Left colon (tissue), 2 donors: ENCODE measurements around the gene CCDC136. TPM values are rescaled to one million over a fixed set of nuclear protein-coding genes. Genes with fewer than 3 reads are reported as not detected.

Experiments used
- ATAC-seq: fragments of 200-7000 bp; cut with Tn5 transposase; one replicate; pipeline ENCODE4 v1.9.1; 2020; ENCODE audit warnings: mild to moderate bottlenecking, moderate library complexity
- DNase-seq, 2 donors: peaks; one replicate each; pipeline ENCODE4 v3.0.0-alpha.2; 2020
- intact Hi-C, 2 donors: fragments of 100-400 bp; cut with DNase I in 1 of 2; cut with micrococcal nuclease in 1 of 2; formaldehyde crosslinking; loops; one replicate each; pipeline versions ENCODE4 v1.11.2 to v1.14.0; 2022; cut with DNase I, micrococcal nuclease
- long read RNA-seq: library from polyadenylated mRNA; unstranded; transcript quantifications from one replicate; pipeline ENCODE4 v2.0.0, GENCODE V29; 2021
- total RNA-seq, 2 donors: library from RNA; stranded (reverse); fragmentation: NEBNext Ultra II Directional; extraction: Animal tissue kit (Norgen Biotek cat#: 25700); gene quantifications; one replicate each; pipeline ENCODE4 v1.2.1, GENCODE V29; 2021
- donor health status: DM: no; HTN: no; CAD: no.
- donor health status: DM: yes; HTN: yes; CAD: no.

CCDC136 gene
- 1 to 10 TPM; 1.5 to 5.6 TPM for total RNA-seq
- long read RNA-seq = 0 reads

DNA sequence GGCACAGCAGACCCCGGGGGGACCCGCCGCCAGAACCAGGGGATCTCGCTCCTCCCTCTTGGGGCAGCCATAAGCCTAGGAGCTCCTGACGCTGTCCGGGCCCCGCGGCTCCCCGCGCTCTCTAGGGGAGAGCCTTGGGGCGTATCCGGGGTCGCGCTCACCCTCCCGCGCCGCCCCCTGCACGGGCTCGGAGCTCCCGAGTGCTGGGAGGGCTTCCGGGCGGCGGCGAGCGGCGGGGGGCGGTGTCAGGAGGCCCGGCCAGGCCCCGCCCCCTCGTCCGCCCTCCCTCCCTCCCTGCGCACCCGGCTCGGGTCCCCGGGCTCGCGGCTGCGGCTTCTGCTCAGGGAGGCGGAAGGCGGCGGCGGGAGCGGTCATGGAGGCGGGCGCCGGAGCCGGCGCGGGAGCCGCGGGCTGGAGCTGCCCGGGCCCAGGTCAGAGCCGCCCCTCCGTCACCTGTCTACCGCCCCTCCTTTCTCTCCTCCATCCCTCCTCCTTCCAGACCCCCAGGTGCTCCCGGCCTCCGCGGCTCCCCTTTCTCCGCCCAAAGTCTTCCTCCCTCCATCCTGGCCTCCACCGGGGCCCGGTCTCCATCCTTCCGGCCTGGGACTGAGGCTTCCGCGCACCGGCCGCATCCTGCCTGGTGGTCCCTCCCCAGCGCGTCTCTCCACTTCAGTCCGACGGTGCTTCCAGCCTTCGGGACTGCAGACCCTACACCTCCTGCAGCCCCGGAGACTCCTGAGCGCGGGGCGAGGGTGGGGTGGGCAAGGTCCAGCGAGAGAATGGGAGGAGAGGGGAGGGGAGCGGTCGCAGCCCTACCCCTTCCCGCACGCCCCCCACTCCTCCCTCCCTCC lies at the start of gene CCDC136:
TSS of gene CCDC136 (plus strand) at position 848 of the 851 bp plus-strand sequence. CDS start 444 bp downstream, outside the sequence.
- ATAC-seq (peak; percentile 93), DNase-seq (peak; percentile 69 to 83)
- intact Hi-C loops = loop anchor here in 1 of 2 donors (5.0 kb wide), 1 partner anchor 51 kb away; no protein-coding TSS in a partner anchor

DNA sequence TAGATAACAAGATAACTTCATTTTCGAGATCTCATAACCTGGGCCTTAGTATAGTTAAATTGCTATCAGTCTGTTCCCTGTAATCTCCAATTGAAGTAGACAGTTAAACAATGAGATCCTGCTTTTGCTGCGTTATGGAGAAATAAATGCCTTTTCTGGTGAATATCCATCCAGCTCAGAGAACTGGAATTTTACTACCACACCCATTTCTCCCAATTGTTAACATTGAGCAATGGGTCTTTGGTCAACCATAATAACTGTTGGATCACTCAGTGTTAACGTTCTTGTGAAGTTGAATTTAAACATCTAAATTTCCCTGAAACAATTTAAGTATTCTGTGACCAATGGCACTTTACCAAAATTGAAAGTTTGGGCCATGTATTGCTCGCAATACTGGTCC lies 49.6 kb upstream of the CCDC136 start:
- intact Hi-C loops = no loop called here
- no peak for ATAC-seq
- DNase-seq = no peak

DNA sequence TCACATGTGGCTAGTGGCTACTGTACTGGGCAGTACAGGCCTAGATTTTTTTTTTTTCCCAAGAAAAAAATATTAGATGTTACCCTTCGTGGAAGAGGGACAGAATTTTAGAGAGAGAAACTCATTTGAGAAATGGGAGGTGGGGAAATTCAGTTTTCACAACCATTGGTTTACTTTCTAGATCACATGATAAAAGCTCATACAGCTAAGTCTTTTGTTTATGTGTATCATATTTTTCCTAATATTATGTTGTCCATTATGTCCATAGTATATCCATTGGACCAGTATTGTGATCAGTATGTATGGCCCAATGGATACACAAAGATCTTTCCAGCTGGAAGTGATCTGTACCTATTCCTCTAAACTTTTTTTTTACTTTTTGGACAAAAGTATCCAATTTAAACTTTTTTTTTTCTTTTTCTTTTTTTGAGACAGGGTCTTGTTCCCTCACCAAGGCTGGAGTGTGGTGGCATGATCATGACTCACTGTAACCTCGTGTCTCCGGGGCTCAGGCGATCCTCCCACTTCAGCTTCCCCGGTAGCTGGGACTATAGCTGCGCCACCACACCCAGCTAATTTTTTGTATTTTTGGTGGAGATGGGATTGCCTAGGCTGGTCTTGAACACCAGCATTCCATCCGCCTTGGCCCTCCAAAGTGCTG lies 48.5 kb upstream of the CCDC136 start:
- DNase-seq (no peak), ATAC-seq (no peak)
- intact Hi-C loops = no loop called here

DNA sequence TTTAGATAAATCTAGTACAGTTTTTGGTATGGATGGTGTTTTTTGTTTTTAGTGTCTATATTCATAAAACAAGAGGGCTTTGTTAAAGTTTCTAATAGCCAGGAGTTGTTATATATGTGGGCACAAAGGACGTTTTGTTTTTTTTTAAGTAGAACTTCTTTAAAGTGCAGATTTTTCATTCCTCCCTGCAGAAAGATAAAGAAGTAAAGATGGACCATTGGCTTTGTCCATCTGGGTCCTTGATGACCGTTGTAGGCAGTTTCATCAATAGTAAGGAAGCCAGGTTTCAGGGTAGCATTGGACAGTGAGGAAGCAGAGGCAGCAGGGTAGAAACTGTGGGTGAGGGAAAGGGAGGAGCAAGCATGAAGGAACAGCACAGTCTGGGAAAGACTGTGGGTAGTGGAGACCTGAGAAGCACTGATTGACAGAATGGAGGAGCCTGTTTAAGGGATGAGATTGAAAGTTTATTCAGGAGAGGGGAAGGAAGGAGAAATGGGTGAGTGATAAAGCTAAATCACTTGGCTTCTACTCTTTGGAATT lies 47.3 kb upstream of the CCDC136 start:
- intact Hi-C loops = no loop called here
- no peak for ATAC-seq
- DNase-seq = no peak

DNA sequence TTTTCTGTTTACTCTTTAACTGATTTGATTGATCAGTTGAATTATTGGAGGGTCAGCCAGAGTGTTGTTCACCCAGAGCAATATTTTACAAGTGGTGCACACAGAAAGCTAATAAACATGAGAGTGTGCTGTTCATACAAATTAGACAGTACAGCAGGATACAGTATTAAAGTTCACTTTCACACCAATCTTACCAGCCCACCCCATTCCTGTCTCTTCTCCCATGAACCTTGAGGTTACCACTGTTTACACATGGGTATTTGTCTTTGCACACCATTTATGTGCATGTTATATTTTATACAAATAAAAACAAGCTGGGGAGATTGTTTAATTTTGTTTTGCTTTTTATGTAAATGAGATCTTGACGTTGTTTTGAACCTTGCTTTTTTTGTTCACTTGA lies 46.1 kb upstream of the CCDC136 start:
- ATAC-seq (no peak), DNase-seq (no peak)
- intact Hi-C loops = no loop called here

DNA sequence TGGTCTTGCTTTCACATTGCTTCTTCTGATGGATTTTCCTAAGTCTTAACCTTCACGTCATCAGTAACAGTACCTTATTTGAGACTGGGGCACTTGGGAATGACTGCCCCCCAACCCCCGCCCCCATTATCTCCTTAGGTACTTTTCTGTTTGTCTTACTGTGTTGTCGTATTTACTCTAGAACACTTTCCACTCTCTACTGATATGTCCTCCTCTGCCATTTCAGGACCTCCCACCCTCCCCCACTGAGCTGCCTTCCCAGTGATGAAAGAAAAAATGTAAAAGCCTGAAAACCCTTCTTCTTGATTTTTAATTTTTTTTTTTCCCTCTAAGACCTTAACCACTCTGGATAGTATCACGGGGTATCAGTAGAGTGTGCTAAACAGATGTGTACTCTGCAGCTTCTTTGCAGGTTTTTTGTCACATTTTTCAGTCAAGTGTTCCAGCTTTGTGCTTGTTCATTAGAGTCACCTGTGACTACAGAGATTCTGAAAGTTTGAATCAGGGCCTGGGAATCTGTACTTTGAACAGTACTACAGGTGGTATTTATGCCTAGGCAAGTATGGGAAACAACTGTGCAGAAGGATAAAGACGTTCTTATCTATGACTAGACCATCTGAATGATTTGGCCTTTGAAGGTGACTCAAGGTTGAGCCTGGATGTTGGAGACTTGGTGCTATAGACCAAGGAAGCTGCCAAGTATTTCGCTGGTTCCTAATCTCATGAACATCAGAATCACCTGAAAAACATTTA lies 44.3 kb upstream of the CCDC136 start:
- ATAC-seq (no peak), DNase-seq (no peak)
- intact Hi-C loops = no loop called here

DNA sequence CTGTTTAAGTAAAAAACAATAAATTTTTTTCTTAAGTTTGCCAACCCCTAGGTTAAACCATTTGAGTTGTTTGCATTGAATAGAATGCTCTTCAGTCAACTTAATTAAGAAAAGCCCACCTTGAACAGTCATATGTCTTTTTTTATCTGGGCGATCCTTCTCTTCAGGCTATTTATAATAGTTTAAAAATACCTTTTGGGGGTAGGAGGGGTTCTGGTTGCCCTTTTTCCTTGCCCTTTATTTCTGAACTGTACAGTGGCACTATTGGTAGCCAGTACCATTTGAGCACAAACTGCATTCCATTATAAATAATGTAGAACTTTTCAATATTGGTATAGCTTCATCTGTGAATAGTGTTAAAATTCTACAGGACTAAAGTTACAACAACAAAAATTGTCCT lies 39.5 kb upstream of the CCDC136 start:
- intact Hi-C loops = no loop called here
- DNase-seq (no peak), ATAC-seq (no peak)

DNA sequence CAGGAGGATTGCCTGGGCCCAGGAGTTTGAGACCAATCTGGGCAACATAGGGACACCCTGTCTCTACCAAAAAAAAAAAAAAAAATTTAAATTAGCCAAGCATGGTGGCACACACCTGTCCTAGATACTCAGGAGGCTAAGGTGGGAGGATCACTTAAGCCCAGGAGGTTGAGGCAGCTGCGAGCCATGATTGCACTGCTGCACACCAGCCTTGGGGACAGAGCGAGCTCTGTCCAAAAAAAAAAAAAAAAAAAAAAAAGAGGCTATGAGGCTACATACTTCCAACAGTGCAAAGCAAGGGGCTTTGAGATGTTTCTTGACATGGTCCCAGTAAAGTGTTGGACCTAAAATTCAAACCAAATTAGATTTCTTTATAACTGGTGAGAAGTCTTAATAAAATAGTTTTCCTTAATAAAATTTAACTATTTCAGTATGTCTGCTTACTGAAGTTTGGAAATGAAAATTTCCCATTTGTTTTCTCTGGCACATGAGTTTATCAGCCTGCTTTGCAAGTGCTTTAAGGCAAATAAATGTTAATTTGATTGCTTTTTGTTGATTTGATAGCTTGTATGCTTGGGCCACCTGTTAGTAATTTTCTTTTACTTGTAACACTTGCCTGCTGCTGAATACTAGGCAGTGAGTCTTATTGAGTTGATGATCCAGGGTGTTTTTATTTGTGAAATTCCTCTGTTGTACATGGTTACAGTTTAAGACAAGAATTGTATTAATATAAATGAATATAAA lies 36.5 kb upstream of the CCDC136 start:
- intact Hi-C loops = no loop called here
- DNase-seq = no peak
- no peak for ATAC-seq

DNA sequence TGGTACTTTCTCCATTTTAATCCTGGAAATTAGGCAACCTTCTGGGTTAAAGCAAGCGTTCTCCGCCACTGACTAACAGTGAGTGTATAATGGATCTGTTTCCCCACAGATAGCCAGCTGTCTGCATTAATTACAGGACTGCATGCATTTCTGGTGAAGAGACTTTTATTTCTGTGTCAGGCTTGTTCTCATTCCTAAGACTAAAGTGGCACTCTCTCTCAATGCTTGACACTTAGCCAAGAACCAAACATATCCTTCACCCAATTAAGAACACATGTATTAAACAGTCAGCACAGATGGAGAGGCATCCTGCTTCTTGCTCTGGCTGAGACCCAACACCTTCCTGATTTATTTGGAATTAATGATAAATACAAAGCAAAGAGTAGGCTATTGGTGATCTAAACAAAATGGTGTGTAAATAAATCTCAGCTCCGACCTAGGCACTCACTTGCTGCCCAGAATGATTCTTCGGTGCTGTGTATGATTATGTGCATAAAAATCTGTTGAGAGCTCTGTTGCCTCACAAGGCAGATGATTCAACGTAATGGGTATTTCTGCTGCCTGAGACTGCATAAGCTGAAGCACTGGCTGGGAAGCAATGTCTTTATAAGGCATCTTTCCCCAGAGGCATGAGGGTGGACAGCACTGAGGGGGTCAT lies 35.8 kb upstream of the CCDC136 start:
- intact Hi-C loops = no loop called here
- ATAC-seq (peak; percentile 26), DNase-seq (peak in 1 of 2 donors; percentile 53)

DNA sequence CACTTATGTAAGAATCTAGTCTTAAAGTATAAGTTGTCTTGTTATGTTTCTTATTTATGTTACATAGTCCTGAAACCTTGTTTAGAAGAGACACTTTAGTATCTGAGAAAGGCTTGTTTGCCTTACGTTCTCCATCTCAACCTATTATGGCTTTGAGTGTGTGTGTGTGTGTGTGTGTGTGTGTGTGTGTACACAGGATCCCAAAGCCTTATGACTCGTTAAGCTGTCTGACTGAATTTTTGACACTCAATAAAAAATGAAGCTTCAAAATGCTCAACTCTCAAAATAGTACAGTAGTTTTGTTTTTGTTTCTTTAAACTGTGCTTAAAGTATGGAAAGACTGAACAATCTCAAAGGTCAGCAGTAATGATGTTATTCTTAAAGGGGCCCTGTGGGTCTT lies 34.6 kb upstream of the CCDC136 start:
- ATAC-seq = no peak
- no peak for DNase-seq
- intact Hi-C loops = no loop called here

DNA sequence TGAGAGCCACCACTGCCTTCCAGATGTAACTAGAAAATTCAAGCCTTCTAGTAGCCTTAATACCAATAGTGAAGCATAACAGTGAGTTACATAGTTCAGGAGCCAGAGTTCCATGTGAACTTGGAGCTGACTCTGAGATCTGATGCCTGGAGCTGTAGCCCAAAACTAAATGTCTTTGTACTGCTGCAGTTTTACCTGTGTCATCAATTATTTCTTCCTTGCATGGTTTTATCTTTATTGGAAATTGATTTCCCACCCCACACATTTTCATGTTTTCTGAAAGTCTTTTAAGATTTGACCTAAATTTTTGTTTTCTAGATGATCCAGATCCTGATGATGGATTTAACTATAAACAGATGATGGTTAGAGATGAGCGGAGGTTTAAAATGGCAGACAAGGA lies 33.2 kb upstream of the CCDC136 start:
- intact Hi-C loops = no loop called here
- DNase-seq (no peak), ATAC-seq (no peak)

DNA sequence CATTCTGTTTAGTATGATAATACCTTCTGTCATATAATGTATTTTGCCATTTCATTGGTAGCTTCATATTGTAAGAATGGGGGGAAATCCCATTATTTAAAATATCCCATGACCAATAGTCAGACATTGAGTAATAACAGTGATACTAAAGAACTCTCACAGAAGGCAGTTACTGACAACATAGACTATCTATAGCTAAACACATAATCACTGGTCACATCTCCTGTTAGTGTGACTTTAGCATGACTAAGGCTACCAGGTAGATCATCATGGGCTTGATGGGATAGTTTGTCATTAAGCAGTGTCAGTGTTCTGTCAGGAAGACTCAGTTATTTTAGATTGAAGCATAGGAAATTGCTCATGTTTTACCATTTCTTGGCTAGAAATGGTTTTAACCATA lies 32.5 kb upstream of the CCDC136 start:
- intact Hi-C loops = no loop called here
- no peak for DNase-seq
- ATAC-seq = no peak

DNA sequence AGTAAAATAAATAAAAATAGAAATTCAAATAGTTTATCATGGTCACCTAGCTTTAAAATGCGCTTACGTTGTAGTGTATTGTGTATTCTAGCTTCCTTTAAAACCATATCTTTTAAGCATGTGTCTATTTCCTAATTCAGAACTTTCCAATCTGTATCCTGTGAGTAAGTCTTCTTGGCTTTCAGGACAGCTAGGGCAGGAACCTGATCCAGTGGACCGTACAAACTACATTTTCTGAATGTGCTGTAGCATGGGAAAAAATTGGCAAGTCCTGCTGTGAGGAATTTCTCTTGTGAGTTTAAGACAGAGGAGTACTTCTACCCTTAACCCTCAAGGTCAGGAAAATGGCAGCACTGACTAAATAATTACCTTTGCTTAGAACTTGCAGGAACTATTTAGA lies 28.2 kb upstream of the CCDC136 start:
- no peak for DNase-seq
- intact Hi-C loops = no loop called here
- ATAC-seq = no peak

DNA sequence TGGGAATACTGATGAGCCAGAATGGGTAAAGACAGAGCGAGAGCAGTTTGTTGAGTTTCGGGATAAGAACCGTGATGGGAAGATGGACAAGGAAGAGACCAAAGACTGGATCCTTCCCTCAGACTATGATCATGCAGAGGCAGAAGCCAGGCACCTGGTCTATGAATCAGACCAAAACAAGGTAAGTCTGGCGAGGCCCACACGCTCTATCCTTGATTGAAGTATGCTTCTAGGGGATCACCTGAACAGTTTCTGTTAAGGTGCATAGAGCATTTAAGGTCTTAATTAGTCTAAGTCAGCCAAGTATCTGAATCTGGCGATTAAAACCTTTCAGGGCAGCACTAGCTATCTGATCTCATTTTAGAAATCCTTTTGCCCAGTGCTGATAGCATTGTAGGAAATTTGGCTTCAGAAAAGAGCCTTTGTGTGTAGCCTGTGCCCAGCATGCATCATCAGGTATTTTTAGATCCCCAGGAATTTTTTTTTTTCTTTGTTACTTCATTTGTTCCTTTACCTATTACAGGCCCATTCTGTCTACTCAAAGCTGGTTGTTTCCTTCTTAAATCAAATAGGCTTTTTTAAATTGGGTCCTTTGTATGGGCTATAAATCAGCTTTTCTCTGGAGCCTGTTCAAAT lies 24.2 kb upstream of the CCDC136 start:
- intact Hi-C loops = no loop called here
- ATAC-seq = no peak
- DNase-seq = no peak

DNA sequence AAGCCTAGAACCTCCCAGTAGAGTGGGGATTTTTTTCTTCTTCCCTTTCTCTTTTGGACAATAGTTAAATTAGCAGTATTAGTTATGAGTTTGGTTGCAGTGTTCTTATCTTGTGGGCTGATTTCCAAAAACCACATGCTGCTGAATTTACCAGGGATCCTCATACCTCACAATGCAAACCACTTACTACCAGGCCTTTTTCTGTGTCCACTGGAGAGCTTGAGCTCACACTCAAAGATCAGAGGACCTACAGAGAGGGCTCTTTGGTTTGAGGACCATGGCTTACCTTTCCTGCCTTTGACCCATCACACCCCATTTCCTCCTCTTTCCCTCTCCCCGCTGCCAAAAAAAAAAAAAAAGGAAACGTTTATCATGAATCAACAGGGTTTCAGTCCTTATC lies 21.5 kb upstream of the CCDC136 start:
- ATAC-seq = no peak
- no peak for DNase-seq
- intact Hi-C loops = no loop called here

DNA sequence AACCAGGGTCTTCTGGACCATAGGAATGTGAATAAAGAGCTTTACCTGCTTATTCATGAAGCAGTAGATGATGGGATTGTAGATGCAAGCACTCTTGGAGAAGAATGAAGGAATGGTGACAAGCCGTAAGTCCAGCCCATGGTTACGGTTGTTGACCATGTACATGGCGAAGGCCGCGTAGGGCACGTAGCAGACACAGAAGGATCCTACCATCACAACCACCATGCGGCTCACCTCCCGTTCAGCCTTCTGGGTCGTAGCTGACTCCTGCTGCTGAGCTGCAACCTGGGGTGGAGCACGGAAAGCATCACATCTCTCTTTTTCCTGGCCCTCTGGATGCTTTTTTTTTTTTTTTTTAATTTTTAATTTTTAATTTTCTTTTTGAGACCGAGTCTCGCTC lies 18.2 kb upstream of the CCDC136 start:
- no peak for ATAC-seq
- intact Hi-C loops = no loop called here
- DNase-seq = no peak

DNA sequence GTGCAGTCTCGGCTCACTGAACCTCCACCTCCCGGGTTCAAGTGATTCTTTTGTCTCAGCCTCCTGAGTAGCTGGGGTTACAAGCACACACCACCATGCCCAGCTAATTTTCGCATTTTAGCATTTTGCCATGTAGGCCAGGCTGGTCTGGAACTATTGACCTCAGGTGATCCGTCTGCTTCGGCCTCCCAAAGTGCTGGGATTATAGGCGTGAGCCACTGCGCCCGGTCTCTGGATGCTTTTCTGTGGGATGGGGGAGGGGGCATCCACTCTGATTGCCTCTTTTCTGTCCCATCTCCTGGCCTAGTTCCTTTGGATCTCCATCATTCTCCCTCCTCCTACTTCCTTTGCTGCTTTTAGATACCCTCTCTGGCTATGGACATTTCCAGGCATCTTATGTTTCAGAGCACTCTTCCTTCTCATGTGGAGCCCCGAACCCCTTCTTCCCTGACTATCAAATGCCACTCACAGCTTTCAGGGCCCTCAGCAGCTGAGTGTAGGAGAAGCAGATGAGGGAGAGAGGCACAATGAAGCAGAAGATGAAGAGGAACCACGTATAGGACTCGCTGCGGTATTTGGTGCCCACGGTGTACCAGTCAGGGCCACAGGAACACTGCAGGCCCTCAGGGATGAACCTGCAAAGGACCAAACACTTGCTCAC lies 17.6 kb upstream of the CCDC136 start:
- intact Hi-C loops = no loop called here
- DNase-seq (no peak), ATAC-seq (no peak)
